HG03520 (cell line): Measurements from ENCODE around the gene CSNK1G1.

Experiments
- ATAC-seq: cut with Tn5 transposase; IDR thresholded peaks from one replicate; pipeline ENCODE4 v1.9.1; 2021; ENCODE audit warnings: mild to moderate bottlenecking, moderate library complexity; ENCODE audit not compliant: unreplicated experiment

CSNK1G1 gene

GRCh38 chr15:64205202-64205601 is 150.8 kb downstream of the CSNK1G1 start:
- ATAC-seq: no peak

GRCh38 chr15:64197425-64197824 is 158.5 kb downstream of the CSNK1G1 start:
- no peak for ATAC-seq

GRCh38 chr15:64193971-64194370 is 162.0 kb downstream of the CSNK1G1 start:
- ATAC-seq: no peak

GRCh38 chr15:64191971-64192830 is 163.8 kb downstream of the CSNK1G1 start:
- no peak for ATAC-seq

- ATAC-seq: no peak
These were observed 168.4 kb downstream of the CSNK1G1 start for GRCh38 chr15:64187396-64188191.

GRCh38 chr15:64185146-64185911 is 170.6 kb downstream of the CSNK1G1 start:
- ATAC-seq: no peak

GRCh38 chr15:64182859-64183370 is 173.1 kb downstream of the CSNK1G1 start:
- no peak for ATAC-seq

- ATAC-seq: no peak
These were observed 175.6 kb downstream of the CSNK1G1 start for GRCh38 chr15:64180235-64180824.

- no peak for ATAC-seq
These were observed 189.7 kb downstream of the CSNK1G1 start for GRCh38 chr15:64166102-64166890.

GRCh38 chr15:64164436-64164835 is 191.5 kb downstream of the CSNK1G1 start:
- no peak for ATAC-seq

- peak; percentile 1 for ATAC-seq
These were observed 192.2 kb downstream of the CSNK1G1 start for GRCh38 chr15:64163659-64164362.

GRCh38 chr15:64162869-64163658 is 192.9 kb downstream of the CSNK1G1 start, which contains the start of gene PPIB:
Gene PPIB (minus strand): TSS chr15:64163022. CDS start chr15:64162986, 36 bp downstream.
- peak; percentile 90 for ATAC-seq

- peak; percentile 19 for ATAC-seq
These were observed 193.5 kb downstream of the CSNK1G1 start for GRCh38 chr15:64162478-64162868.

GRCh38 chr15:64161688-64162477 is 194.1 kb downstream of the CSNK1G1 start:
- ATAC-seq: no peak

- ATAC-seq: no peak
These were observed 197.4 kb downstream of the CSNK1G1 start for GRCh38 chr15:64158363-64159134.

- ATAC-seq: no peak
These were observed 198.3 kb downstream of the CSNK1G1 start for GRCh38 chr15:64157599-64158125.
